C4-2B (cell line): ENCODE measurements around the gene HSPA14.

Source experiments
- ZFX ChIP-seq: fragments of 450-650 bp; IDR thresholded peaks from 2 replicates; pipeline ENCODE4 v1.6.1; 2017
- TF ChIP-seq, protein P1 (sequence below): fragments of 450-650 bp; conservative IDR thresholded peaks from 2 replicates; pipeline ENCODE4 v1.5.1; 2017; ENCODE audit warnings: mild to moderate bottlenecking

DNA sequence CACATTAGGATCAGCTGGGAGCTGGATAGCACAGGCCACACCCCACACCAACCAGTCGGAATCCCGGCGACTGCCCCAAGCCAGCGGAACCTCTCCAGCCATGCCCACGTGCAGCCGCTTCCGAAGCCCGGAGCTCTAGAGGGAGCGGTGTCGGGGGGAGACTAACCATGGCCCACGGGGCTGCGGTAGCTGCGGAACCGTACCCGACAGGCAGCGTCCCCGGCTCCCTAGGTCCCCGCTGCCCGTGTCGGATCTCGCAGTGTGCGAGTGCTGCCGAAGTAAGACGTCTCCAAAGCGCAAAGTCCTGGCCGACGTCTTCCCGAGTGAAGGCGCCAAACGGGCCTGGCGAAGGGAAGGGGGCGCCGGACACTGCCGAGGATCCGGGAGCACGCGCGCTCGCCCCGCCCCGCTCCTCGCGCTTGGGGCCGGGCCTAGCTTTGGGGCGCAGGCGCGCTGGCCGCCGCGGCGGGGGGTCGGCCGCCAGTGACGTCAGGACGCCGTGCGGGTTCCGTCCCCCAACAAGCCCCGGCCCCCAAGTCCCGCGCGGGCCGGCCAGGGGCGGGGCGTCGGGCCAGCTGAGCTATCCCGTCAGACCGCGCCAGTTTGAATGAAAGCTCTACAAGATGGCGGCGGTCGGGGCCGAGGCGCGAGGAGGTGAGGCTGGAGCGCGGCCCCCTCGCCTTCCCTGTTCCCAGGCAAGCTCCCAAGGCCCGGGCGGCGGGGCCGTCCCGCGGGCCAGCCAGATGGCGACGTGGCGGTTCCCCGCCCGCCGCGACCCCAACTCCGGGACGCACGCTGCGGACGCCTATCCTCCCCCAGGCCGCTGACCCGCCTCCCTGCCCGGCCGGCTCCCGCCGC, 40.4 kb downstream of the HSPA14 start, which contains the start of gene SUV39H2:
- TF ChIP-seq, protein P1, sequence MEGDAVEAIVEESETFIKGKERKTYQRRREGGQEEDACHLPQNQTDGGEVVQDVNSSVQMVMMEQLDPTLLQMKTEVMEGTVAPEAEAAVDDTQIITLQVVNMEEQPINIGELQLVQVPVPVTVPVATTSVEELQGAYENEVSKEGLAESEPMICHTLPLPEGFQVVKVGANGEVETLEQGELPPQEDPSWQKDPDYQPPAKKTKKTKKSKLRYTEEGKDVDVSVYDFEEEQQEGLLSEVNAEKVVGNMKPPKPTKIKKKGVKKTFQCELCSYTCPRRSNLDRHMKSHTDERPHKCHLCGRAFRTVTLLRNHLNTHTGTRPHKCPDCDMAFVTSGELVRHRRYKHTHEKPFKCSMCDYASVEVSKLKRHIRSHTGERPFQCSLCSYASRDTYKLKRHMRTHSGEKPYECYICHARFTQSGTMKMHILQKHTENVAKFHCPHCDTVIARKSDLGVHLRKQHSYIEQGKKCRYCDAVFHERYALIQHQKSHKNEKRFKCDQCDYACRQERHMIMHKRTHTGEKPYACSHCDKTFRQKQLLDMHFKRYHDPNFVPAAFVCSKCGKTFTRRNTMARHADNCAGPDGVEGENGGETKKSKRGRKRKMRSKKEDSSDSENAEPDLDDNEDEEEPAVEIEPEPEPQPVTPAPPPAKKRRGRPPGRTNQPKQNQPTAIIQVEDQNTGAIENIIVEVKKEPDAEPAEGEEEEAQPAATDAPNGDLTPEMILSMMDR: no peak
- TF ChIP-seq ZFX: no peak
